HG03108 (cell line): Measurements from ENCODE around the gene VWA7.
"Not testable (repeated sequence)": the region's sequence is repeated elsewhere in the genome, so short reads cannot be mapped to it uniquely, and the experiment has no call there.

Experiments
- ATAC-seq: cut with Tn5 transposase; IDR thresholded peaks from one replicate; pipeline ENCODE4 v1.9.1; 2021; ENCODE audit warnings: moderate library complexity; ENCODE audit not compliant: unreplicated experiment

VWA7 gene

DNA sequence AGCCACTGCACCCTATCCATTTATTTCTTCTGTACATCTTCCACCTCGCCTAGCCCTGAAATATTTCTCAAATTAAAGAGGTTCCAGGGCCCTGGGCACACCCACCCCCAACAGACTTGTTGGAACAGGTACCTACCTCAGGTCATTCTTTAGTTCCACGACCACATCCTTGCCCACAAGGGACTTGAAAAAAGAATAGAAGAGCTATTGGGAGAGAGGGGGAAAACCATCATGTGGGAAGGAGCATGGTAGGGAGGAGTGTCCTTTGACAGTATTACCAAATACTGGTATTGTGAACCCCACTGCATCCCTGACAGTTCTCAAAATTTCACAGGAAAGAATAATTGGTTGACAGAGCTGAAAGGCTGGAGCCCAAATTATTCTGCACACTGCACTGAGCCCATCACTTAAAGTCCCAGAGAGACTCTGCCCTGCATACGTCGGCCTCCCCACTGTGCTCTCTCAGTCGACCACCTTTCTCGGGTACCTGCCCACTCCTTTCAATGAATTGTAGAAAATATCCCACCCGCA is 28.9 kb upstream of the VWA7 start:
- ATAC-seq: no peak

DNA sequence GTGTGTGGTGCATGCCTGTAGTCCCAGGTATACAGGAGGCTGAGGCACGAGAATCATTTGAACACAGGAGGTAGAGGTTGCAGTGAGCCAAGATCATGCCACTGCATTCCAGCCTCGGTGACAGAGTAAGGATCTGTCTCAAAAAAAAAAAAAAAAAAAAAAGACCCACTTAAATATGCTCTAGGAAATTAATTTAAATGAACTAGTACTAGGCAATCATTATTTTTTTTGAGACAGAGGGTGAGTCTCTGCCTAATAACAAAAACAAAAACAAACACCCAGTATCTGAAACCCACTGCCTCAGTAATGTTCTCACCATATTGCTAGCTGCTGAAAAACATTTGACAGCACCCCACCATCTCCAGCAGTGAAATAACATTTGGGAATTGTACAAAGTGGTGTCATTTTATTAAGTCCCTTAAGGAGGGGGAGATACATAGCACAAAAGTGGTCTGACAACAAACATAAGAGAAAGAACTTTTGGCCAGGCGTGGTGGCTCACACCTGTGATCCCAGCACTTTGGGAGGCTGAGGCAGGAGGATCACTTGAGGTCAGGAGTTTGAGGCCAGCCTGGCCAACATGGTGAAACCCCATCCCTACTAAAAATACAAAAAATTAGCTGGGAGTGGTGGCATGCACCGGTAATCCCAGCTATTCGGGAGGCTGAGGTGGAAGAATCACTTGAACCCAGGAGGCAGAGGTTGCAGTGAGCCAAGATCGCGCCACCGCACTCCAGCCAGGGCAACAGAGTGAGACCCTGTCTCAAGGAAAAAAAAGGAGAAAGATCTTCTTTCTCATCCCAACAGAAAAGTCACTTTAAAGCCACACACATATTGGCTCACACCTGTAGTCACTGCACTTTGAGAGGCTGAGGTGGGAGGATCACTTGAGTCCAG is 24.2 kb upstream of the VWA7 start:
- not testable (repeated sequence) for ATAC-seq

DNA sequence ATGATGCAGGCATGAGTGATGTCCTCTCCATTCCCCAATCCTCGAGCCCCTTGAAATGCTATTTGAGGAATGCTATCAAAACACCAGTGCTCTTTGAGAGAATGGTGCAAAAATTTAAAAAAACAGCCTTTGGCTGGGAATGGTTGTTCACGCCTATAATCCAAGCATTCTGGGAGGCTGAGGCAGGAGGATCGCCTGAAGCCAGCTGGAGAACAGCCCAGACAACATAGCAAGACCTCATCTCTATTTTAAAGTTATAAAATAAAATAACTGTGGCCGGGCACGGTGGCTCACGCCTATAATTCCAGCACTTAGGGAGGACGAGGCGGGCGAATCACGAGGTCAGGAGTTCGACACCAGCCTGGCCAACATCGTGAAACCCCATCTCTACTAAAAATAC is 22.7 kb upstream of the VWA7 start:
- ATAC-seq: no peak

DNA sequence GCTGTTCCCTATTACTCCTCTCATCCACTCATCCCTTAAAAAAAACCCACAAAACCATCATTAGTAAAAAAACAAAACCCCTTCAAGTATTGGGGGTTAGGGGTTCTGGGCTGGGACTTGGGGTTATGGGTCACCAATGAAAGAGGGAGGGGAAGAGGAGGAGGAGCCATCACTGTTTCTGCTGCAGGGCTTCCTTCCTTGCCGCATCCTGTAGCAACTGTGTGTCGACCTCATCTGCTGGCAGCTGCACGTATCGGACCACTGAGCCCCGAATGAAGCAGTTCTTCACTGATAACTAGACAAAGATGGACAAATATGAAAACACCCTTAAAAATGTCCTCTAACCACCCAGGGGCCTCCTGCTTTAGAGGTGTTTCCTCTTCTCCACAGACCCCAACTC is 20.5 kb upstream of the VWA7 start:
- no peak for ATAC-seq

DNA sequence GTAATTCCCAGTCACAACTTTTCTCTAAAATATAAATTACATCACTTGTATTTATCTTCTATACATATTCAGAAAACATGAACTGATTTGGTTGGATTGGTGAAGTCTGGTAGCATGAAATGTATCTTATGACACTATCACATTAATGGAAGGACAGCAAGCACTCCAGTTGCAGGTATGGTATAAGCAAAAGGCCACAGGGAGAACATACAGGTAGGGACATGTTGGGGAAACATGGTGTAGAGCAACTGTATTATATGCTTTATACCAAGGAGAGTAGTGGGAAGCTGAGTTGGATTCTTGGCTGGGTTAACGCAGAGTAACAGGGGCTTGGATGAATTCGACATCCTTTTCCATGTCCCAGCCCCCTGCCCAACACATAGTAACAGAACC is 19.9 kb upstream of the VWA7 start:
- ATAC-seq: no peak

DNA sequence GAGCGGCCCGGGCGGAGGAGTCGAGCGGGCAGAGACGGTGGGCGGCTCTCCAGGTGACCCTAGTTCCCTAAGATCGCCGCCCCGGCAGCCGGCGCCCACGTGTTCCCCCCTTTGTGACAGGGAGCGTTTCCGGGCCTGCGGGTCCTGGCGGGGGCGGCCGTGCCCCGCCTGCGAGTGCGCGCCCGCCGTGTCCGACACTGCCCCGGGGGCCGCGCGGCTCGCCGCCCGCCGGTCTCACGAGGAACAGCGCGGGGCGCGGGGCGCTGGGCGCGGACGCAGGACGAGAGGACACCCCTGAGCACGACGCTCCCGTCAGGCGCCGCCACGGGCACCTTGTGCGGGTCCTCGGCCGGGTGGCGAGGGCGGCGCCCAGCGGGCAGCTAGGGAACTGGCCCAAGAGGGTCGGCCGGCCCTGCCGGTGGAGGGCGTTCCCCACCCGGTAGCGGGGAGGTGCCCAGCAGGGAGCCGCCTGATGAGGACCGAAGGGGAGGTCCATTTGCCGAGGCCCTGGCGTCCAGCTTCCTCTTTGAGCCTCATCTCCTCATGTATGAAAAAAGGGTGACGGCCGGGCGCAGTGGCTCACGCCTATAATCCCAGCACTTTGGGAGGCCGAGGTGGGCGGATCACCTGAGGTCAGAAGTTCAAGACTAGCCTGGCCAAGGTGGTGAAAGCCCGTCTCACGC is 18.6 kb upstream of the VWA7 start, which contains the start of gene VARS1:
VARS1 (minus strand) TSS at position 137 of the 683 bp plus-strand sequence. CDS start 535 bp downstream, outside the sequence.
- peak; percentile 87 for ATAC-seq

DNA sequence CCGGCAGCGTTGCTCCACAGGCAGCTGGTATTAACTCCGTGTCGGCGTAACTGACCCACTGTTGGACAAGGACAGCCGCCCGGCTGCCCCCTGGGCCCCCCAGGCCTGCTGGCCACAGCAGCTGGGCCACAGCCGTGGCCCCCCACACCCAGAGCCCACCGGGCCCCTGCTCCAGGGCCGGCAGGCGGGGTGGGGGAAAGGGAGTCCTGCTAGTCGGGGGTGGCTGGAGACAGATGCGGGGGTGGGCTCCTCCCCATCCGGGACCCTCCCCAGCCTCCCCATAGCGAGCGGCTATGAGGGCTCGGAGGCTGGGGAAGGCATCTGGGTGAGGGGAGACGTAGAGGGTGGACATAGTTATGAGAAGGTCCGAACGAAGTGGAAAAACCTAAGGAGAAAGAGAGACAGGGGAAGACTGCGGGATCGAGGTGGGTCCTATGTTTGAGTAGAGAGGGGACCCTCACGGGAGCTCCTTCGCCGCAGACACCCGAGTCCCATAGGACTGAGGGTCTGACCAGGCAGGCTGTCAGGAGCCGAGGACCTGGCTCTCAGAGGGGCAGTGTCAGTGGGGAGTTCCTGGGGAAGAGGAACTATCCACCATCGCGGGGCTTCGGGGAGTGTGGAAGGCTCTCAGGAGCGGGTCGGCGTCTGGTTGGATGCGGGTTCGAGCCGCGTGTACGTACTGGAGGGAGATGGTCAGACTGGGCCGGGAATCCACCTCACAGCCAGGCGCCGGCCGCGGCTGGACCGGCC is 17.9 kb upstream of the VWA7 start:
- ATAC-seq: no peak

DNA sequence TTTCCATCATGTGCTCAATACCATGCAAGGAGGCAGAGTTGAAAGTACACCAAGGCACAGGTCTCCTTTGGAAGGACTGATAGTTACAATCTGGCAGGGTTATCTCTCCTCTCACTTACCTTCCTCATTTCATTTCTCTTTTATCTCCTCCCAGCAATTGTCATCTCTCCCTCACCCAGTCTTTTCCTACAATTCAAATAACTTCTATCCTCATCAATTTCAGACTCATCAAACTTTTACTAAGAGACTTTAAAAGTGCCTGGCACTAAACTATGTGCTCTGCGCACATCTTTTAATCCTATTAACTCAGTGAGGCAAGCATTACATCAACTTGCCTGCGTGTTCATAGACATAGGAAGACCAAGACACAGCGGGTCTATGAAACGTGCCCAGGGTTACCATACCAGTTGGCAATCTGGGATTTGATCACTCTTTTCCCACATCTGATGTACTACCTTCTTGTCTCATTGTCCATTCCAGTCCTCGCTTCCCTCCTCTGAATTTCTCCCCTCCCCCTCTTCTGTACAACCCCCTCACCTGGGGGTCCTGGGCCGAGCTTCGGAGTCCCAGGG is 17.3 kb upstream of the VWA7 start:
- ATAC-seq: no peak

DNA sequence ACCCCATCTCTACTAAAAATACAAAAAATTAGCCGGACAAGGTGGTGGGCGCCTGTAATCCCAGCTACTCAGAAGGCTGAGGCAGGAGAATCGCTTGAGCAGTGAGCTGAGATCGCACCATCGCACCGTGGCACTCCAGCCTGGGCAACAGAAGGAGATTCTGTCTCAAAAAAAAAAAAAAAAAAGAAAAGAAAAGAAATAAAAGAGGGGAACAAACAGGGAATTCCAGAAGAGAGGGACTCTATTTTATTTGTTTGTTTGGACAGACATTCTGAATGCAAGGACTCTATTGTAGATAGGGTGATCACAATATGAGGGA is 16.8 kb upstream of the VWA7 start:
- ATAC-seq: not testable (repeated sequence)

DNA sequence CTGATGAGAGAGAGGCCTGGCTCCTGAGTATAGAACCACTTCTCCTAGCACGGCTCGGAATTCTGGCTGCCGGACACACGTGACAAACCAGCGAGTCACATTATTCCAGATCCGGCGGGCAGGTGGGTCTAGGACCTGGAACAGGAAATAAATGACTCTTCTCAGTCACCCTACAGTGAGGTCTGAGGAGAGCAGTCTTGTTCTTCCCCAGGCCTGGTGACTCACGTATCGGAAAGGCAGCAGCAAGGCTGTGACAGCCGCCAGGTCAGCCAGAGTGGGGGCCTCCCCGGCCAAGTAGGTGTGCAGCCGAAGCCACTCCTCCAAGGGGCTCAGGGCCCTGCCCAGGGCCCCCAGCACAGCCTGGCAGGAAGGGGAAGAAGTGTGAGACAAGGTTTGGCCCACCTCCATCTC is 15.6 kb upstream of the VWA7 start:
- ATAC-seq: no peak

DNA sequence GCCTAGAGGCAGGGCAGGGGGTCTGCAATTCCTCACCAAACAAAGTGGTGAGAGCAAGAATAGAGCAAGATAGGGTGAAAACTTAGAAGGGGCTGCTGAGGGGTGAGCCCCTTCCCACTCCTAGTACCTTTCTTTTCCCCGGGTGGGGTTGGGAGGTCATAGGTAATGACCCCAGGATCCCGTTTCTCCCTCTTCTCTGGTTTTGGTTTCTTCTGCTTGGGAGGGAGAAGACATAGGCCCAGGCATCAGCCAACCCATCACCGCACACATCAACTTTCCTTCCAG is 14.9 kb upstream of the VWA7 start:
- no peak for ATAC-seq

DNA sequence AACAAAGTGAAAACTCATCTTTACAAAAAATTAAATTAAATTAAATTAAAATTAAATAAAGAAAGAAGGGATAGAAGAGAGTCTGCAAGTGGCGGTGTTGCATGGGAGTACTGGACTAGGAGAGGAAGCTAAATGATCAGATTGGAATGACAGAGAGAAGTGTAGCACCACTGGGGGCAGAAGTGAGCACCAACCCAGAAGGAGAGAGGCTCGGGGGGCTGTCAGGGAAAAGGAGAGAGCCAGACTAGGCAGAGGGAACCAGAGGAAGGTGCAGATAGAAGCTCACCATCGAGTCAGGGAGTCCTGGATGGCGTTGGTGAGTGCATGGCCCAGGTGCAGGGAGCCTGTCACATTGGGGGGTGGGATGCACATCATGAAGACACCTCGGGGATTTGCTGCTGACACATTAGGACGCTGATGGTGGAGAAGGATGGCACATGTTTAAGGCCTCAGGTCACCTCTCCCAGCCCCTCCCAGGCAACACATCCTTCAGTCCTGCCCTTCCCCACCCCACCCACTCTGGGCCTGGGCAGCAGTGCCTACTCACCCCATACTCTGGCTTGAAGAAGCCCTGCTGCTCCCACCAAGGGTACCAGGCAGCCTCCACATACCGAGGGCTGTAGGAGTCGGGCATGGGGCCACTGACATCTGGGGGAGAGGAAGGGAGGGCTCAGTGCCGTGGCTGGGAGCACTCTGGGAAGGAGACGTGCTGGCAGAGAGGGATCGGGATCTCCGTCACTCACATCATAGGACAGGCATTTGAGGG is 14.4 kb upstream of the VWA7 start:
- no peak for ATAC-seq

DNA sequence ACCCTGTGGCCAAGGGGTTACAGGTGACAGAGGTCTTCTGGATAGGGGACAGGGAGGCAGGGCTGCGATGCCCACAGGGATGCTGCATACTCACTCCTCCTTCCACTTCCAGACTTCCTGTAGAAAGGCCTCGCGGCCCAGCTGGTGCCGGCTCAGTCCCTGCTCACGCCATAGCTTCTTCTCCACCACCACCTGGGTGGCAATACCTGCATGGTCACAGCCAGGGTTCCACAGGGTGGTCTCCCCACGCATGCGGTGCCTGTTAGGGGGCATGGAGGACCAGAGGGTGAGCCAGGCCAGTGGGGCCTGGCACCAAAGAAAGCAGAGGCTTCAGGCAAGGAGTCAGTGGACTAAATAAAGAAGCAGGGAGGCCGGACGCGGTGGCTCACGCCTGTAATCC is 8.3 kb upstream of the VWA7 start:
- no peak for ATAC-seq

DNA sequence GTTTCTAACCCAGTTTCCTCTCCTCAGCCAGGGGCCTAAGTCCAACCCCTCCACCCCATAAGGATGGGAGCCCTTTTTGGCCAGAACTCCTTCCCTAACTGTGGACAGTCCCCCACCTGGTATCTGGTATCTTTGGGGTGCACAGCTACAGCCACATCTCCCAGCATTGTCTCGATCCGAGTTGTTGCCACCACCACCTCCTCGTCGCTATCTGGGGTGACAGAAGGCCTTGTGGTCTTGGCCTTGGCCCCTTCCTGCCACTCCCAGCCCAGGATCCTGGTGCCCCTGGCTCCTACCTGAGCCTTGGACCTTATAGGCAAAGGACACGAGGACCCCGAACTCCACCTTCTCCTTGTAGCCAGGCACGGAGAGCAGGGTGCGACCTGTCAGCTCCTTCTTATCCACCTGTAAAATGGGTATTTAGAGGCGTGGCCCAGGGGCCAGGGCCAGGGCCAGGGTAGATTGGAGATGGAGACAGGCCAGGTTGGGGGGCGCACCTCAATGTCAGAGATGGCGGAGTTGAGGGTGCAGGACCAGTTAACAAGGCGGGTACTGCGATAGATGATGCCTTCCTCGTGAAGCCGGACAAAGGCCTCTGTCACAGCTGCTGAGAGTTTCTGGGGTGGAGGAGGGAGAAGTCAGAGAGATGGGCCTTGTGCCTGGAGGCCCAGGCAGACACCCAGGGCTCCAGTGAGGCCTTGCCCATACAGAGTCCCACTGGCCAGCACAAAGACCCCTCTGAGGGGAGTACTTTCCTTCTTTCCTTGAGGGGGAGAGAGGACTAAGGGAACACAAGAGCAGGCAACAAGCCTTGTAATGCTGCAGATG is 7.2 kb upstream of the VWA7 start:
- ATAC-seq: no peak

DNA sequence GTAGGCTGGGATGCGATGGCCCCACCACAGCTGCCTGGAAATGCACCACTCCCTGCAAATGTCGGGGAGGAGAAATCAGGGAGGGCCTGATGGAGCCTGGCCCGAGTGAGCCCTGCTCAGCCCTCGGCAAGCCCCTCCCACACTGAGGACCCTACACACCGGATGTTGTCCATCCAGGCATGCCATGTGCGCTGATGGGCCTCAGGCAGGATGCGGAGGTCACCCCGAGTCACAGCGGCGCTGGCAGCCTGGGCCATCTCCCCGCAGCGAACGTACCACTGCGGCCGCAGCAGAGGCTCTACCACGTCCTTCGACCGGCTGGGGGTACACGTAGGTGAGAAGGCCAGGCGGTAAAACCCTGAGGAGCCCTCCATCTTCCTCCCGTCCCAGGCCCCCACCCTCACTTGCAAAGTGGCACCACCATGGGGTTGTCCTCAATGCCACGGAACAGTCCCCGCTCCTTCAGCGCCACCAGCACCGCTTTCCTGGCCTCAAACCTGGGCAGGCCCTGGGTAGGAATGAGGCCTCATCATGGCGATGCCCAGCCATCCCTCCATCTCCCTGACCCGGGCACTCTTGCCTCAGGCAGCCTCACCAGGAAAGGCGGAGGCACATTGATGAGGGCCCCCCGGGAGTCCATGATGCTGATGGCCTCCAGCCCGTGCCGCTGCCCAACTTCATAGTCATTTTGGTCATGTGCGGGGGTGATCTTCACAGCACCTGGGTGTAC is 5.2 kb upstream of the VWA7 start:
- no peak for ATAC-seq

DNA sequence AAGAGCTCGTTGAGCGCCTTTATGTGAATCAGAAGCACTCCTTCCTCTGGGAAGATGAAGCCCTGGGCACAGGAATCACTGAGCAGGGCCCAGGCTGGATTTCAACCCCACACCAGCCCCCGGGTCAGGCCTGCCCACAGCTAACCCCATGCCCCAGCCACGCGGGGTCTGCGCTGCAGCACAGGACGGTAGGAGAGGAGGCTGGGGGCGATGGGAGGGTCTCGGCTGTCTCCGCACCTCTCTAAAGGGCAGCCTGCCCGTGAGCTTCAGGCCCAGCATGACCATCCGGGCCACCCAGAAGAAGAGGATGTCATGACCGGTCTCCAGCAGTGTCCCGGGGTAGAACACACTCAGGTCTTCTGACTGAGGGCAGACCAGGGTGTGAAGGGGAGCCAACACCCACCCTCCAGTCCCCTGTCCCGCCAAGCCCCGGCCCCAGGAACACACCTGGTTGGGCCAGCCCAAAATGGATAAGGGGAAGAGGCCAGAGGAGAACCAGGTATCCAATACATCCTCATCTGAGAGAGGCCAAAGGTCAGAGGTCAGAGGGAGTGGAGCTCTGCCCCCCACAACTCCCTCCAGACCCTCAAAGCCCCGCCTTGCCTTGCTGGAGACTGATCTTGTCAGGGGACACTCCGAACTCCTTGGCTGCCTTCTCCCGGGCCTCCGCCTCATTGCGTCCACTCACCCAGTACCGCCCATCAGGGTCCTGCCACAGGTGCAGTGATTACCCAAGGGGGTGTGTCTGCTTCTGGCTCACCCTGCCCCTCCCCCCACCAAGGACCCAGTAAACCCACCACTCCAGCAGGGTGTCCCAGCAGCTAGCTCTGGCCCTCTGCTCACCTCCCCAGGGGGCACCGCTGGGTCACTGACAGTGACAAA is 4.4 kb upstream of the VWA7 start:
- no peak for ATAC-seq

DNA sequence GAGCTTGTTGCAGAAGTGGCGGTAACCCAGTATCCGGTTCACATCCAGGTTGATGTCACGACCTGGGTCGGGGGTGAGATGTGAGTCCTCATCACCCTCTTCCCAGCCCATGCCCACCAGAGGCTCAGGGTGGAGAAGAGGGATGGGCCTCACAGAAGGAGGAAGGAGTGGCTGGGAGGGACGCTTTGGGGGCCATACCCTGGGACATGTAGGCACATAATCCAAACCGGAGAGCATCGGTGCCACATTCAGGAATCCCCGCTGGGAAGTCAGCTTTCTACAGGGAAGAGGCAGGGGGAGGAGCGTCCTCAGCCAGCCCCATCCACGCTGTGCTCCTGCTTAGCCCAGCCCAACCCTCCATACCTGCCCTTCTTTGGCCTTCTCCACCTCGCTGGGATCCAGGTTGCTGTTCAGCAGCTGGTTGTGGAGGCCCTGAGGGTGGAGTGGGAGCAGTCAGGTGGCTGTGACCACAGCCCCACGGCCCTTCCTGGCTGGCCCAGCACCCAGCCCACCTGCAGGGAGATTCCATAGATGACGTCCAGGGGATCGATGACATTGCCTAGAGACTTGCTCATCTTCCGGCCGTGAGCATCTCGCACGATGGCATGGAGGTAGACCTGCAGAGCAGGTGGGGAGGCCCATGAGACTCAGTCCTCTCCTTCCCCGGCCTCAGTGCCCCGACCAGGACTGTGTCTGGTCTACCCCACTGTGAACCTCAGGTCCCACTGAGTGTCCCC is 3.5 kb upstream of the VWA7 start:
- no peak for ATAC-seq
